Cardiac muscle cell (in vitro differentiated cells and primary cell): ENCODE results near the gene HOXB7. TPM values are rescaled to one million over a fixed set of nuclear protein-coding genes. Genes with fewer than 3 reads are reported as not detected.

Experiments used
- DNase-seq, 2 donors: peaks; one replicate each; pipeline versions ENCODE4 v3.0.0 to v3.0.0-alpha.2; 2010 to 2017; ENCODE audit warnings: low read depth in 1 of 2, low spot score in 1 of 2
- H3K27ac ChIP-seq: fragments of 200-600 bp; sonication (generic); 2 replicates; pipeline ENCODE4 v1.5.1; 2016
- H3K27me3 ChIP-seq: fragments of 200-600 bp; sonication (generic); 2 replicates; pipeline ENCODE4 v1.6.0; 2016; ENCODE audit warnings: control low read depth
- H3K36me3 ChIP-seq: fragments of 200-600 bp; sonication (generic); 2 replicates; pipeline ENCODE4 v1.5.1; 2016; ENCODE audit warnings: control low read depth
- H3K4me1 ChIP-seq: fragments of 200-600 bp; sonication (generic); 2 replicates; pipeline ENCODE4 v1.8.1; 2017; ENCODE audit warnings: low read depth, mild to moderate bottlenecking, mixed run types
- H3K4me3 ChIP-seq: fragments of 200-600 bp; sonication (generic); 2 replicates; pipeline ENCODE4 v1.5.1; 2016; ENCODE audit warnings: mild to moderate bottlenecking
- H3K9me3 ChIP-seq: fragments of 200-600 bp; sonication (generic); 2 replicates; pipeline ENCODE4 v1.5.1; 2017; ENCODE audit warnings: low read depth, mild to moderate bottlenecking, control low read depth
- polyA plus RNA-seq: library from polyadenylated mRNA; unstranded; fragments of >200 nt; fragmentation: Nextera tagmentation; extraction: Ambion mirVana; gene quantifications from 2 replicates; pipeline ENCODE4 v1.2.1, GENCODE V29; 2016
- total RNA-seq: library from RNA; depleted of rRNA; stranded (reverse); fragments of >200 nt; gene quantifications from 2 replicates; pipeline ENCODE4 v1.2.3, GENCODE V29; 2016
- TF ChIP-seq, protein P1 (sequence below): IDR thresholded peaks from 2 replicates; pipeline ENCODE4 v1.5.1; 2012; ENCODE audit warnings: low read depth, mild to moderate bottlenecking, low read length

HOXB7 gene
- total and polyA plus RNA-seq, 2 experiments from 2014 or later = not detected

DNA sequence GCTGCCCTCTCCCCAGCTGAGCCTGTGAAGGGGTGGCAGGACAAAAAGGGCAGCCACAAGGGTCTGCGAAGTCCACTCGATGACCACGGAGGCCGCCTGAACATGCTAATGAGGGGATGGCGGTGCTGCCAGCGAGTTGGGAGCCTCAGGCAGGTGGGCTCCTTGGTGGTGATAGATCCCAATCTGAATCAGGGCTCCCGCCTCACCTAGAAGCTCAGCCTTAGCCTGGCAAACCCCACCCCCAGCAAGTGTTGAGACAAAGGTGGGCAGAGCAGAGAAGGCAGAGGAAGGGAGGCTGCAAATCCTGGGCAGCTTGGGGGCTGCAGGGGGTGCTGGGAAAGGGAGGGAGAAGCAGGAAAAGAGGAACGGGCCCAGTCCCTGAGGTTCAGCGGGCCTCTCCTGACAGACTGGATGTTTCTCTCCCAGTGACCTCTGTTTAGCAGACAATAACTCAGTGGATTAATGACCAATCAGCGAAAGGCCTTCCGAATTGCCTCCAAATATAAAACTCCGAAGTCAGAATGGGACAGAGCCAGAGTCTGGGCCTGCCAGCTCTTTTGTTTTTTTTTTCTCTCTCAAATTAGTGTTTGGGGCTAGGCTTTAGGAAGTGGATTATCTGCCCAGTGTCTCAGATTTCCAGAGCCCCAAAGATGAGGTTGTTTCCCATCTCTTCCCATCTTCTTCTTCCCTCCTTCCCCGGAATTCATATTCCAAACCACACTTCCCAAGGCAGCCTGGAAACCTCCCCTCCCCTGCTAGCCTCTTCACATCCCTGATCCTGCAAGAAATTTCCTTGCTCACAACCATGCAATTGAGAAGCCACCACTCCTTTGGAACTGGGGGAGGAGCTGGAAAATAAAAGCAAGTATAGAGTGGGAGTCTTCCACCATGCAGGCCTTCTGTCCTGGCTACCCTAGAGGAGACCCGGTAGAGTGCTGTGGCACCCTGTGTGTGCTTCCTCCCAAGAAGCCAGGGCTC is 50.7 kb downstream of the HOXB7 start:
- H3K27me3 ChIP-seq = peaks cover 88% of the 10 kb centered on the region
- no peak overlapping the region for H3K27ac ChIP-seq
- TF ChIP-seq, protein P1, sequence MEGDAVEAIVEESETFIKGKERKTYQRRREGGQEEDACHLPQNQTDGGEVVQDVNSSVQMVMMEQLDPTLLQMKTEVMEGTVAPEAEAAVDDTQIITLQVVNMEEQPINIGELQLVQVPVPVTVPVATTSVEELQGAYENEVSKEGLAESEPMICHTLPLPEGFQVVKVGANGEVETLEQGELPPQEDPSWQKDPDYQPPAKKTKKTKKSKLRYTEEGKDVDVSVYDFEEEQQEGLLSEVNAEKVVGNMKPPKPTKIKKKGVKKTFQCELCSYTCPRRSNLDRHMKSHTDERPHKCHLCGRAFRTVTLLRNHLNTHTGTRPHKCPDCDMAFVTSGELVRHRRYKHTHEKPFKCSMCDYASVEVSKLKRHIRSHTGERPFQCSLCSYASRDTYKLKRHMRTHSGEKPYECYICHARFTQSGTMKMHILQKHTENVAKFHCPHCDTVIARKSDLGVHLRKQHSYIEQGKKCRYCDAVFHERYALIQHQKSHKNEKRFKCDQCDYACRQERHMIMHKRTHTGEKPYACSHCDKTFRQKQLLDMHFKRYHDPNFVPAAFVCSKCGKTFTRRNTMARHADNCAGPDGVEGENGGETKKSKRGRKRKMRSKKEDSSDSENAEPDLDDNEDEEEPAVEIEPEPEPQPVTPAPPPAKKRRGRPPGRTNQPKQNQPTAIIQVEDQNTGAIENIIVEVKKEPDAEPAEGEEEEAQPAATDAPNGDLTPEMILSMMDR = no peak
- peaks cover 51% of the 10 kb centered on the region for H3K4me1 ChIP-seq
- no peak for DNase-seq
- H3K36me3 ChIP-seq = no peaks in the 10 kb centered on the region
- no peak overlapping the region for H3K4me3 ChIP-seq
- H3K9me3 ChIP-seq = no peaks in the 10 kb centered on the region

DNA sequence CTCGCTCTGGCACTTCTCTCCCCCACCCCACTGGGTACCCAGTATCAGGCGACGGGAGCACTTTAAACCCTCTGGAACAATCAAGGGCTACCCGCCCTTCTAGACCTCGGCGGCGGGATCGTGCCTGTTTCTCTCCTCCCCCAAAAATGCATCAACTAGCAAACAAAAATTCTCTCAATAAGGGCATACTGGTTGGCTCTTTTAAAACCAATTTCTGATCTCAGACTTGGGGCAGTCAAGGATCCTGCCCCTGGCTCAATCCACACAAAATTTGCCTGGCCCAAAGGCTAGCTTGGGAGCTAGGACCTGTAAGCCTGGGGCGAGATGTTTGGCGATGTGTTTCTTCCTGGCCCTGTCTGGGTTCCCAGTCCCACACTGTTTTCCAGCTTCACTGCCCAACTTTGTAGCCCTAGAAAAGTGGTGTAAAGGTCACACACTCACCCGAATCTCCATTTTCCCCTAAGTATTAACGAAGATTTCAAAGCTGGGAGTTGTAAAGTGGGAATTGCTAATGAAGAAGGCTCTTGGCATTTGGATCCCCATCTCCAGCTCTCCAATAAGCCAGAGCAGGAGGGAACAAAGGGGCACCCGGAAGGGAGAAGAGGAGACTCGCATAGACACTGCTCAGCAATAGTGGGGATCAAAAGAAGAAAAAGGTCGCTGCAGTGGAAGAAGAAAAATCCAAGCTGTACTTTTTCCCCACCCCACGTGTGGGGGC is 51.5 kb downstream of the HOXB7 start:
- no peaks in the 10 kb centered on the region for H3K9me3 ChIP-seq
- no peak for DNase-seq
- TF ChIP-seq, protein P1 = no peak
- H3K27me3 ChIP-seq = peaks cover 88% of the 10 kb centered on the region
- H3K27ac ChIP-seq = no peak overlapping the region
- H3K4me1 ChIP-seq = peaks cover 43% of the 10 kb centered on the region
- H3K4me3 ChIP-seq = no peak overlapping the region
- no peaks in the 10 kb centered on the region for H3K36me3 ChIP-seq

DNA sequence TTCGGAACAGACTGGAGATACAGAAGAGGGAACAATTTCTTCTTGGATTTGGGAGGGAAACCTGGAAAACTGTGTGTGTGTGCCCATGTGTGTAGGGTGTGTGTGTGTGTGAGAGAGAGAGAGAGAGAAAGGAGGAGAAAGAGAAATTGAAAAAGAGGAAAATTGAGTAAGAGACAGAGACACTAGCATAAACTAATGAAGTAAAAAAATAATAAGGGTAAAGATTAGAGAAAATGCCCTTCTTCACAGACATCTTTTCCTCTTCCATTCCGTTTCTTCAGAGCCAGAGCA is 52.0 kb downstream of the HOXB7 start:
- peaks cover 86% of the 10 kb centered on the region for H3K27me3 ChIP-seq
- peaks cover 48% of the 10 kb centered on the region for H3K4me1 ChIP-seq
- no peak for DNase-seq
- H3K27ac ChIP-seq = no peak overlapping the region
- TF ChIP-seq, protein P1 = no peak
- H3K9me3 ChIP-seq = no peaks in the 10 kb centered on the region
- H3K4me3 ChIP-seq = no peak overlapping the region
- no peaks in the 10 kb centered on the region for H3K36me3 ChIP-seq

DNA sequence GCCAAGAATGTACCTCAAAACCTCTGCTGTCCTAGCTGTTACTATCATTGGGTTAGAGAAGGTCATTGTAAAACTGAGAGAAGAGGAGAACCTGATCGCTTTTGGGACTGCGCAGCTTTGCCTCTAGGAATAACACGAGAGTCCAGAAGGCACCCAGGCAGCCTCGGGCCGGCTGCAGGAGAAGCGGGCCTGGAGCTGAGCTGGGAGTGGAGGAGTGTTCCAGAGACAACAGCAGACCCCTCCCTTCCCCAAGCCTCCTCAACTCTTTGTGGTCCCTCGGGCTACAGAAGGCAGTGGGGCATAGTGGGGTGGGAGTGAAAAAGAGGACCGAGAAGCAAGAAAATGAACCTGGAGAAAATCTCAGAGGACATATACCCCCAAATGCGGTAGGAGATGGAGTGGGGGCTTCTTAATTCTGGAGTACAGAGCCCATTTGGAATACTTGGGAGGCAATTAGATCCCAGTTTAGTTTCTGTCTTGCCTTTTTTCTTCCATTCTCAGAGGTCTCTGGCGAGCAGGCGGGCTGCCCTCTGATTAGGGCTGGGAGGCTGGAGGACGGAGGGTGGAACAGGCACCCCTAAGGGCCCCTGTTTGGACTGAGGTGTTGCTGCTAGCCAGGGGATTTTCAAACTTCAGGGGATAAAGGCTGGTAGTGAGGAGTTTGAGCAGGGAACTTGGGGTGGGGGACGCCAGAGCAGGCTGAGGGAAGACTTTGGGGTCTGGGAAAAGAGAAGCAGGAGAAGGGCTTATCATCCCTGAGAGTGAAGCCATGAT is 52.6 kb downstream of the HOXB7 start:
- peaks cover 81% of the 10 kb centered on the region for H3K27me3 ChIP-seq

More for the DNA sequence above, 52.6 kb downstream of the HOXB7 start:
- Histone ChIP-seq H3K4me3 (no peak overlapping the region), H3K27ac (no peak overlapping the region), H3K36me3 (no peaks in the 10 kb centered on the region), H3K4me1 (peaks cover 49% of the 10 kb centered on the region), H3K9me3 (no peaks in the 10 kb centered on the region)
- no peak for DNase-seq
- TF ChIP-seq, protein P1 = no peak

Other genes with a start within 250 kb of the HOXB7 start
- gene SKAP1, start 180.8 kb downstream of the HOXB7 start, total RNA-seq = 0.36 TPM in 1 of 2 replicates, not detected in the other
- 0.65 TPM in 1 of 2 replicates, not detected in the other for gene SKAP1, start 180.8 kb downstream of the HOXB7 start, polyA plus RNA-seq
- gene HOXB1, start 80.0 kb downstream of the HOXB7 start, total RNA-seq = 5.9 and 6.6 TPM in 2 replicates
- 9.1 and 12.4 TPM in 2 replicates for gene HOXB1, start 80.0 kb downstream of the HOXB7 start, polyA plus RNA-seq
- gene HOXB2, start 65.9 kb downstream of the HOXB7 start, total RNA-seq = 111 and 114 TPM in 2 replicates
- gene HOXB2, start 65.9 kb downstream of the HOXB7 start, polyA plus RNA-seq = 107 and 116 TPM in 2 replicates
- gene HOXB4, start 32.7 kb downstream of the HOXB7 start, total RNA-seq = 12.2 and 12.5 TPM in 2 replicates
- gene HOXB4, start 32.7 kb downstream of the HOXB7 start, polyA plus RNA-seq = 5.4 TPM in 2 replicates
- gene HOXB3, start 20.8 kb downstream of the HOXB7 start, total RNA-seq = 37.7 and 42.4 TPM in 2 replicates
- 24.7 and 24.9 TPM in 2 replicates for gene HOXB3, start 20.8 kb downstream of the HOXB7 start, polyA plus RNA-seq
- gene HOXB5, start 17.2 kb downstream of the HOXB7 start, total RNA-seq = 0.24 TPM in 1 of 2 replicates, not detected in the other
- 0.46 and 1.9 TPM in 2 replicates for gene HOXB5, start 17.2 kb downstream of the HOXB7 start, polyA plus RNA-seq
- 0.12 TPM in 1 of 2 replicates, not detected in the other for gene HOXB6, start 6.0 kb downstream of the HOXB7 start, total RNA-seq
- gene HOXB6, start 6.0 kb downstream of the HOXB7 start, polyA plus RNA-seq = not detected in 2 replicates
- gene HOXB8, start 4.3 kb upstream of the HOXB7 start, total RNA-seq = not detected in 2 replicates
- not detected in 2 replicates for gene HOXB8, start 4.3 kb upstream of the HOXB7 start, polyA plus RNA-seq
- not detected in 2 replicates for gene HOXB9, start 15.3 kb upstream of the HOXB7 start, total RNA-seq
- gene HOXB9, start 15.3 kb upstream of the HOXB7 start, polyA plus RNA-seq = not detected in 2 replicates
- not detected in 2 replicates for gene PRAC1, start 111.5 kb upstream of the HOXB7 start, total RNA-seq
- not detected in 2 replicates for gene PRAC1, start 111.5 kb upstream of the HOXB7 start, polyA plus RNA-seq
- not detected in 2 replicates for gene PRAC2, start 112.2 kb upstream of the HOXB7 start, total RNA-seq
- gene PRAC2, start 112.2 kb upstream of the HOXB7 start, polyA plus RNA-seq = not detected in 2 replicates
- not detected in 2 replicates for gene HOXB13, start 117.7 kb upstream of the HOXB7 start, total RNA-seq
- not detected in 2 replicates for gene HOXB13, start 117.7 kb upstream of the HOXB7 start, polyA plus RNA-seq
- gene TTLL6, start 206.2 kb upstream of the HOXB7 start, total RNA-seq = 0.03 TPM in 1 of 2 replicates, not detected in the other
- gene TTLL6, start 206.2 kb upstream of the HOXB7 start, polyA plus RNA-seq = not detected in 2 replicates
- 23.8 and 35.3 TPM in 2 replicates for gene CALCOCO2, start 220.0 kb upstream of the HOXB7 start, total RNA-seq
- gene CALCOCO2, start 220.0 kb upstream of the HOXB7 start, polyA plus RNA-seq = 38.6 and 56.4 TPM in 2 replicates